Hepatocyte (in vitro differentiated cells): Measurements from ENCODE around the gene ERBB4.

Experiments
- EZH2 ChIP-seq: fragments of 200-600 bp; sonication (generic); IDR thresholded peaks from 2 replicates; pipeline ENCODE4 v1.6.1; 2016; ENCODE audit warnings: antibody characterized with exemption, mild to moderate bottlenecking, borderline replicate concordance
- EZH2phosphoT487 ChIP-seq: fragments of 200-600 bp; sonication (generic); IDR thresholded peaks from one replicate; pipeline ENCODE4 v1.6.1; 2018; ENCODE audit warnings: antibody characterized with exemption, mild to moderate bottlenecking, low read depth, moderate library complexity; ENCODE audit not compliant: unreplicated experiment, severe bottlenecking

DNA sequence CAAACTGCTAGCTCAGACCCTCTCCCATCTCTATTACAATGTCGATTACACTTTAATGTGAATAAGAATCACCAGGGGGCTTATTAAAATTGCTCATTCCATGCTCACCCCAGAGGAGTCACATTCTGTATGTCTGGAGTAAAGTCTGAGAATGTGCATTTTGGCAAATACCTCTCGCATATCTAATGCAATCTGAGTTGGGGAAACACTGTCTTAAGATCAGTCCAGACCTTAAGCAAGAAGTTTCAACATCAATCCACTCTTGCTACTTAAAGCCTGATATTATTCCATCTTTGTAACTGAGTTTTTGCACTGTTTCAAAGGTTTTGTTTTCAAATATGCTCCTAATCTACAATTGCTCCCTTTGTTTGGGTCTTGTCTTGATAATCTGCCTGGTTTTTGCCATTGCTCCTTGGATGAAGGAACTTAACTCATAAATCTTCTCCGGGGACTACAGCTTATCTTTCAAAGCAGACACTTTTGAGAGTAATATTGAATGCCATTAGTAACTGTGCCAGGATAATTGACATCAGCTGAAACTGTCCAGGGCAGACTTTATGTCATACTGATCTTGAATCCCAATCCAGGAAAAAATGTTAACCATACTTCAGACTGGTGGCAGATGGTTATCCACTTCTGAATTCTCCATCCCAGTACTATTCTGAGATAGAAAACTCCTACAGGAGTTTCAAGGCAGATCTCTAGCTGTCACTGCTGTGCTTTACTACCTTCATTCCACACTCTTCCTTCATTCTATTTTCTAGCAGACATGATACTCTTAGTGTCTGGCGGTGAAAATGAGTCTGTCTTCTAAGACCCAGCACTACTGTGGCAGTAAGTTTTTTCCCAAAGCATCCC, 200.9 kb downstream of the ERBB4 start:
- TF ChIP-seq EZH2phosphoT487 (no peak), EZH2 (no peak)
